K562 (cell line): Measurements from ENCODE around the gene DTNB. TPM values are rescaled to one million over a fixed set of nuclear protein-coding genes. Genes with fewer than 3 reads are reported as not detected.

ENCODE experiments used
- ATAC-seq: fragments of 200-7000 bp; cut with Tn5 transposase; 3 replicates; pipeline ENCODE4 v1.9.1; 2020; ENCODE audit warnings: moderate library complexity
- BruUV-seq: library from RNA; stranded (reverse); fragments of 400-500 nt; replicated peaks from 2 replicates; lab custom pipeline; 2021; lab: Mats Ljungman, UMichigan
- CTCF ChIA-PET: fragments of 300-600 bp; formaldehyde crosslinking; extraction: SDS; loops from one replicate; lab custom pipeline; 2021; ENCODE audit warnings: low intra/inter-chr PET ratio; lab: Yijun Ruan, JAX
- POLR2A ChIA-PET: fragments of 300-600, 350-650 bp; sonication (Branson Sonifier 250); formaldehyde crosslinking; extraction: SDS; loops from one replicate; lab custom pipeline; 2021; ENCODE audit warnings: antibody characterized with exemption, inconsistent platforms; lab: Yijun Ruan, JAX
- DNase-seq, 4 experiments: peaks; one replicate each; pipeline versions ENCODE4 v3.0.0 to v3.0.0-alpha.2; 2011 to 2018; ENCODE audit warnings: low spot score in 3 of 4, mixed read lengths in 3 of 4; ENCODE audit errors: extremely low read depth in 1 of 4
- FAIRE-seq: peaks from 2 replicates; lab custom pipeline; 2011; peaks lifted over from hg19 to GRCh38; lab: Jason Lieb, UNC
- H2AFZ ChIP-seq: 2 replicates; pipeline ENCODE4 v1.6.0; 2011; ENCODE audit warnings: low read depth, low read length, control low read depth, inconsistent platforms
- H3K27ac ChIP-seq: fragments of 200-600 bp; 3 replicates; pipeline ENCODE4 v1.8.0; 2011; ENCODE audit warnings: low read depth, mild to moderate bottlenecking, control low read depth, inconsistent platforms, low read length, moderate library complexity, mixed read lengths; ENCODE audit errors: extremely low read depth
- H3K27me3 ChIP-seq, 2 experiments: fragments of 300-600 bp in 1 of 2; 2 replicates in 1 of 2; 3 replicates in 1 of 2; pipeline versions ENCODE4 v1.6.0 to v1.8.0; 2011; ENCODE audit warnings: inconsistent platforms in 2 of 2, low read length in 2 of 2, mild to moderate bottlenecking in 1 of 2, mixed read lengths in 1 of 2, moderate library complexity in 1 of 2; ENCODE audit not compliant: control insufficient read depth in 2 of 2, insufficient read depth in 2 of 2
- H3K36me3 ChIP-seq: fragments of 300-600 bp; 3 replicates; pipeline ENCODE4 v1.8.0; 2011; ENCODE audit warnings: mild to moderate bottlenecking, low read length, inconsistent platforms; ENCODE audit not compliant: control insufficient read depth, insufficient read depth
- H3K4me1 ChIP-seq, 2 experiments: fragments of 200-600 bp in 1 of 2; replicated peaks in 1 of 2; 2 replicates in 1 of 2; 3 replicates in 1 of 2; pipeline versions ENCODE4 v1.5.1 to v1.8.0; 2011; ENCODE audit warnings: inconsistent platforms in 2 of 2, low read length in 2 of 2, mild to moderate bottlenecking in 1 of 2, mixed read lengths in 1 of 2, moderate library complexity in 1 of 2; ENCODE audit not compliant: control insufficient read depth in 2 of 2, insufficient read depth in 2 of 2
- H3K4me2 ChIP-seq: 2 replicates; pipeline ENCODE4 v1.6.1; 2011; ENCODE audit warnings: low read length, control low read depth, inconsistent platforms, mixed read lengths; ENCODE audit not compliant: insufficient read depth
- H3K4me3 ChIP-seq: fragments of 200-600 bp; sonication (generic), shearing (Covaris generic); 2 replicates; pipeline ENCODE4 v1.5.1; 2016; ENCODE audit warnings: control low read depth, inconsistent platforms
- H3K79me2 ChIP-seq: fragments of 200-600 bp; 3 replicates; pipeline ENCODE4 v1.8.0; 2011; ENCODE audit warnings: low read length, inconsistent platforms; ENCODE audit not compliant: control insufficient read depth, insufficient read depth
- H3K9ac ChIP-seq, 2 experiments: 2 replicates each; pipeline versions ENCODE4 v1.6.0 to v1.6.1; 2011; ENCODE audit warnings: low read depth in 2 of 2, low read length in 2 of 2, control low read depth in 1 of 2, inconsistent platforms in 1 of 2, mild to moderate bottlenecking in 1 of 2, mixed read lengths in 1 of 2; ENCODE audit not compliant: insufficient read depth in 1 of 2
- H3K9me1 ChIP-seq: one replicate; pipeline ENCODE4 v1.6.0; 2011; ENCODE audit warnings: inconsistent platforms, mild to moderate bottlenecking, low read length, moderate library complexity; ENCODE audit not compliant: control insufficient read depth, insufficient read depth
- H3K9me3 ChIP-seq: replicated peaks from 2 replicates; pipeline ENCODE4 v1.5.1; 2011; ENCODE audit warnings: low read depth, low read length, inconsistent platforms; ENCODE audit not compliant: control insufficient read depth, insufficient read depth
- H4K20me1 ChIP-seq: replicated peaks from 2 replicates; pipeline ENCODE4 v1.6.1; 2011; ENCODE audit warnings: low read length, inconsistent platforms, mixed read lengths; ENCODE audit not compliant: control insufficient read depth, insufficient read depth
- BRCA1 ChIP-seq, 2 experiments: fragments of 450-650 bp in 1 of 2; sonication (generic) in 1 of 2; formaldehyde crosslinking in 1 of 2; IDR thresholded peaks; 2 replicates each; pipeline versions ENCODE4 v1.5.0 to v1.6.1; 2017 to 2020; ENCODE audit warnings: mild to moderate bottlenecking in 1 of 2, missing genetic modification reagents in 1 of 2
- EZH2 ChIP-seq: IDR thresholded peaks from 2 replicates; pipeline ENCODE4 v1.6.1; 2012; ENCODE audit warnings: low read depth, mild to moderate bottlenecking, inconsistent platforms, low read length, borderline replicate concordance
- MAX ChIP-seq: sonication (generic); formaldehyde crosslinking; IDR thresholded peaks from 2 replicates; pipeline ENCODE4 v1.9.0; 2022; ENCODE audit warnings: mild to moderate bottlenecking, missing genetic modification reagents
- MXI1 ChIP-seq: IDR thresholded peaks from 2 replicates; pipeline ENCODE4 v1.6.1; 2011; ENCODE audit warnings: low read depth, mild to moderate bottlenecking, improper control_type of control experiment, low read length
- PYGO2 ChIP-seq: fragments of 450-650 bp; IDR thresholded peaks from 2 replicates; pipeline ENCODE4 v1.6.1; 2016; ENCODE audit warnings: mild to moderate bottlenecking, missing genetic modification characterization, moderate library complexity, missing compliant biosample characterization
- SFPQ ChIP-seq: fragments of 200-400 bp; formaldehyde crosslinking; IDR thresholded peaks from 2 replicates; pipeline ENCODE4 v1.6.1; 2017; ENCODE audit warnings: mild to moderate bottlenecking, low read depth, low read length, moderate library complexity
- ZNF274 ChIP-seq: IDR thresholded peaks from 2 replicates; pipeline ENCODE4 v1.6.1; 2011; ENCODE audit warnings: low read depth, mild to moderate bottlenecking, low read length, moderate library complexity, borderline replicate concordance
- ZNF511 ChIP-seq: sonication (generic); formaldehyde crosslinking; IDR thresholded peaks from 2 replicates; pipeline ENCODE4 v1.8.0; 2022; ENCODE audit warnings: mild to moderate bottlenecking, missing genetic modification reagents
- ZNF764 ChIP-seq: fragments of 250-450 bp; sonication (Bioruptor Pico); IDR thresholded peaks from 2 replicates; pipeline ENCODE4 v1.4.0; 2020; ENCODE audit warnings: low read depth, mild to moderate bottlenecking, moderate library complexity
- ZNF778 ChIP-seq: fragments of 450-650 bp; formaldehyde crosslinking; IDR thresholded peaks from 2 replicates; pipeline ENCODE4 v1.4.0; 2020; ENCODE audit warnings: mild to moderate bottlenecking, moderate library complexity
- WGBS: fragments of 100-300 bp; shearing (Covaris generic); methylation state at CpG from one replicate; pipeline ENCODE4 v1.1.6; 2016; ENCODE audit warnings: low coverage, mixed read lengths; ENCODE audit not compliant: insufficient coverage; ENCODE audit errors: missing lambda C conversion rate; 5-methylcytosine and 5-hydroxymethylcytosine counted together
- in situ Hi-C: fragments of 300-500 bp; cut with MboI; formaldehyde crosslinking; loops from 4 replicates; pipeline ENCODE4 v1.15.0; 2018; ENCODE audit warnings: inconsistent platforms, mixed read lengths
- intact Hi-C: fragments of 100-400 bp; cut with micrococcal nuclease; formaldehyde crosslinking; loops from 2 replicates; pipeline ENCODE4 v1.14.2; 2022
- polyA plus RNA-seq, 8 experiments: library from polyadenylated mRNA; depleted of rRNA in 4 of 8; stranded (reverse) in 5 of 8; unstranded in 3 of 8; fragments of >200 nt; fragmentation: Nextera tagmentation in 2 of 8; fragmentation: Illumina TruSeq in 1 of 8; extraction: Ambion mirVana in 2 of 8; extraction: Trizol in 1 of 8; gene quantifications; 2 replicates each; pipeline versions ENCODE4 v1.2.1 to v1.2.3, GENCODE V29; 2011 to 2014; ENCODE audit warnings: inconsistent platforms in 1 of 8, missing spikeins in 1 of 8
- total RNA-seq, 7 experiments: library from RNA; depleted of rRNA in 6 of 7; stranded (reverse); fragments of >200 nt in 6 of 7; fragmentation: Illumina TruSeq in 2 of 7; extraction: Trizol in 2 of 7; gene quantifications; 2 replicates each; pipeline versions ENCODE4 v1.2.1 to v1.2.3, GENCODE V29; 2011 to 2021; ENCODE audit warnings: low replicate concordance in 1 of 7

DTNB gene
- total and polyA plus RNA-seq, 9 of the 15 experiments (the other 6 are each of a cell fraction or from before 2014, with no cell fraction given), result 0.18 to 2.0 (median 0.77) TPM; not detected in 2

GRCh38 chr2:25620711-25621110 is 52.7 kb downstream of the DTNB start:
- FAIRE-seq (no peak), ATAC-seq (no peak), DNase-seq (no peak)
- BruUV-seq, result no TSS peak
- TF ChIP-seq ZNF764, result no peak
- no peak for TF ChIP-seq ZNF511
- Histone ChIP-seq H3K9me3 (no peaks in the 10 kb centered on the region), H3K79me2 (no peaks in the 10 kb centered on the region), H3K4me2 (no peak overlapping the region), H3K4me1 (no peaks in the 10 kb centered on the region), H3K9ac (no peak overlapping the region), H3K36me3 (no peaks in the 10 kb centered on the region), H4K20me1 (no peaks in the 10 kb centered on the region), H3K4me3 (no peak overlapping the region), H3K27ac (no peak overlapping the region), H2AFZ (no peak overlapping the region), H3K27me3 (peaks cover 13 to 16% of the 10 kb centered on the region in 2 experiments; a peak in 4 of 5 replicates), H3K9me1 (no peaks in the 10 kb centered on the region)
- 0% methylated on average over 4 of the region's 4 CpGs for WGBS
- in situ Hi-C loops (no loop called here), intact Hi-C loops (no loop called here)
- CTCF ChIA-PET, result no interaction called here
- POLR2A ChIA-PET, result no interaction called here

DNA sequence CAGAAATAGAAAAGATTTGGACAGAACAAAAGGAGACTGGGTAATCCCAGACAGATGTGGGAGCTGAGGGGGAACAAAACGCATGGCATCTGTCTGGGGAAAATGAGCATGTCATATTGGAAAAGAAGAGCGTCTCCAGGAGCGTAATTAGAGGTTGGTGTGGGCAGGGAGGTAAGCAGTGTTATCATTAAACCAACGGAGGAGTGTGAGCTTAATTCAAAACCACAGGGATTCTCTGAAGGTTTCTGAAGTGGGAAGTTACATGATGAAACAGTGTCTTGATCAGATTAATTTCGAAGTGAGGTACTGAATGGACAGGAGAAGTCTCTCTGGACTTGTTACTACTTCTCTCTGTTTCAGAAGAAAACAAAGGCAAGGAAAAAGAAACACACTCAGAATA is 53.3 kb downstream of the DTNB start:
- no peak for ATAC-seq
- intact Hi-C loops, result no loop called here

More for the DNA sequence above, 53.3 kb downstream of the DTNB start:
- ChIA-PET CTCF (no interaction called here), POLR2A (interaction anchor here (1.1 kb wide), 1 partner anchor 9 kb away, joined by 3 read pairs; no protein-coding TSS in a partner anchor)
- Histone ChIP-seq H2AFZ (no peak overlapping the region), H3K9ac (no peak overlapping the region), H3K79me2 (no peaks in the 10 kb centered on the region), H4K20me1 (no peaks in the 10 kb centered on the region), H3K9me3 (no peaks in the 10 kb centered on the region), H3K36me3 (no peaks in the 10 kb centered on the region), H3K9me1 (no peaks in the 10 kb centered on the region), H3K4me3 (no peak overlapping the region), H3K4me2 (no peak overlapping the region), H3K4me1 (no peaks in the 10 kb centered on the region), H3K27ac (no peak overlapping the region), H3K27me3 (peaks cover 15 to 19% of the 10 kb centered on the region in 2 experiments; a peak in 4 of 5 replicates)
- in situ Hi-C loops, result no loop called here
- DNase-seq, result no peak
- BruUV-seq, result no TSS peak
- TF ChIP-seq EZH2 (no peak), BRCA1 (IDR thresholded peaks at IDR 0.05) (no peak), BRCA1 (CRISPR knock-in tag; IDR thresholded peaks at IDR 0.05) (no peak), PYGO2 (no peak), MAX (no peak), ZNF778 (CRISPR knock-in tag) (no peak), SFPQ (no peak), ZNF274 (no peak), MXI1 (no peak)
- FAIRE-seq, result no peak
- 0% methylated on average over 5 of the region's 5 CpGs for WGBS
